Fibroblast of lung (primary cell): Measurements from ENCODE around the gene JMJD4. TPM values are rescaled to one million over a fixed set of nuclear protein-coding genes. Genes with fewer than 3 reads are reported as not detected.

Experiments used
- DNase-seq, 2 donors: peaks; one replicate each; pipeline versions ENCODE4 v3.0.0 to v3.0.0-alpha.2; 2010; ENCODE audit warnings: low read depth in 2 of 2
- H2AFZ ChIP-seq: 2 replicates; pipeline ENCODE4 v1.5.1; 2012; ENCODE audit warnings: low read length, control low read depth, inconsistent platforms
- H3K27ac ChIP-seq: 2 replicates; pipeline ENCODE4 v1.5.1; 2011; ENCODE audit warnings: low read length, control low read depth; ENCODE audit not compliant: insufficient read depth
- H3K27me3 ChIP-seq: 2 replicates; pipeline ENCODE4 v1.5.1; 2011; ENCODE audit warnings: mild to moderate bottlenecking, low read length; ENCODE audit not compliant: control insufficient read depth, insufficient read depth
- H3K36me3 ChIP-seq: 2 replicates; pipeline ENCODE4 v1.5.1; 2011; ENCODE audit warnings: low read length; ENCODE audit not compliant: control insufficient read depth, insufficient read depth
- H3K4me1 ChIP-seq: 2 replicates; pipeline ENCODE4 v1.5.1; 2011; ENCODE audit warnings: low read length; ENCODE audit not compliant: control insufficient read depth, insufficient read depth; ENCODE audit errors: extremely low read depth
- H3K4me2 ChIP-seq: 2 replicates; pipeline ENCODE4 v1.5.1; 2011; ENCODE audit warnings: low read length, control low read depth; ENCODE audit not compliant: insufficient read depth; ENCODE audit errors: extremely low read depth
- H3K4me3 ChIP-seq, 4 experiments: fragments of 200-600 bp in 1 of 4; sonication (generic) in 1 of 4; replicated peaks in 1 of 4; 2 replicates each; pipeline ENCODE4 v1.5.1; 2011 to 2016; ENCODE audit warnings: low read length in 4 of 4, low read depth in 3 of 4, mild to moderate bottlenecking in 3 of 4, control low read depth in 2 of 4, inconsistent platforms in 1 of 4, mixed read lengths in 1 of 4; ENCODE audit not compliant: insufficient read depth in 1 of 4; ENCODE audit errors: control extremely low read depth in 1 of 4
- H3K79me2 ChIP-seq: 2 replicates; pipeline ENCODE4 v1.5.1; 2012; ENCODE audit warnings: mild to moderate bottlenecking, low read length, inconsistent platforms; ENCODE audit not compliant: control insufficient read depth, insufficient read depth
- H3K9ac ChIP-seq: 2 replicates; pipeline ENCODE4 v1.5.1; 2011; ENCODE audit warnings: mild to moderate bottlenecking, low read length, control low read depth; ENCODE audit not compliant: insufficient read depth
- H3K9me3 ChIP-seq: 2 replicates; pipeline ENCODE4 v1.5.1; 2012; ENCODE audit warnings: low read depth, low read length; ENCODE audit not compliant: control insufficient read depth, insufficient read depth
- H4K20me1 ChIP-seq: 2 replicates; pipeline ENCODE4 v1.5.1; 2011; ENCODE audit warnings: low read length; ENCODE audit not compliant: control insufficient read depth, insufficient read depth; ENCODE audit errors: extremely low read depth
- CTCF ChIP-seq, 2 donors: IDR thresholded peaks in 1 of 2; conservative IDR thresholded peaks in 1 of 2; 1 replicate in 1 of 2; 2 replicates in 1 of 2; pipeline ENCODE4 v1.5.1; 2011 to 2012; ENCODE audit warnings: low read length in 2 of 2, control low read depth in 1 of 2, inconsistent platforms in 1 of 2, low read depth in 1 of 2, mild to moderate bottlenecking in 1 of 2
- EZH2 ChIP-seq: IDR thresholded peaks from 2 replicates; pipeline ENCODE4 v1.5.1; 2012; ENCODE audit warnings: low read length, control low read depth, mild to moderate bottlenecking; ENCODE audit errors: missing control alignments
- polyA plus RNA-seq, 2 donors: library from polyadenylated mRNA; depleted of rRNA in 1 of 2; stranded (reverse) in 1 of 2; unstranded in 1 of 2; fragments of >200 nt; gene quantifications; 2 replicates each; pipeline ENCODE4 v1.2.1, GENCODE V29; 2011 to 2012; ENCODE audit warnings: missing spikeins in 1 of 2
- total RNA-seq: library from RNA; depleted of rRNA; stranded (reverse); fragments of >200 nt; gene quantifications from 2 replicates; pipeline ENCODE4 v1.2.1, GENCODE V29; 2014

Gene JMJD4
- total and polyA plus RNA-seq, 2 donors (not counting 1 experiment from before 2014, with no cell fraction given): 12.1 to 26.4 TPM

GRCh38 chr1:227745568-227746265 lies 10.6 kb upstream of the JMJD4 start:
- H3K27me3 ChIP-seq: no peaks in the 10 kb centered on the region
- TF ChIP-seq EZH2: no peak
- no peaks in the 10 kb centered on the region for H3K9me3 ChIP-seq
- no peak for DNase-seq
- H3K36me3 ChIP-seq: peaks cover 9% of the 10 kb centered on the region
- no peak overlapping the region for H3K27ac ChIP-seq
- H3K9ac ChIP-seq: no peak overlapping the region
- no peak overlapping the region for H3K4me2 ChIP-seq
- peaks cover 34% of the 10 kb centered on the region for H3K79me2 ChIP-seq
- no peaks in the 10 kb centered on the region for H3K4me1 ChIP-seq
- H2AFZ ChIP-seq: no peak overlapping the region
- no peaks in the 10 kb centered on the region for H4K20me1 ChIP-seq
- H3K4me3 ChIP-seq: no peak overlapping the region

GRCh38 chr1:227744668-227745067 lies 9.6 kb upstream of the JMJD4 start:
- Histone ChIP-seq H3K9me3 (no peaks in the 10 kb centered on the region), H3K36me3 (peaks cover 9% of the 10 kb centered on the region), H2AFZ (no peak overlapping the region), H4K20me1 (no peaks in the 10 kb centered on the region), H3K4me3 (no peak overlapping the region), H3K27ac (no peak overlapping the region), H3K79me2 (peaks cover 40% of the 10 kb centered on the region), H3K4me2 (no peak overlapping the region), H3K27me3 (no peaks in the 10 kb centered on the region), H3K4me1 (no peaks in the 10 kb centered on the region), H3K9ac (no peak overlapping the region)
- TF ChIP-seq CTCF (conservative IDR thresholded peaks at IDR 0.05 in 1 of 2, IDR thresholded peaks at IDR 0.05 in 1 of 2; ENCODE audit: low read depth in 1 of 2, low read length in 2 of 2): no peak
- DNase-seq: no peak

- peaks cover 45% of the 10 kb centered on the region for H3K79me2 ChIP-seq
- no peak for TF ChIP-seq CTCF (conservative IDR thresholded peaks at IDR 0.05 in 1 of 2, IDR thresholded peaks at IDR 0.05 in 1 of 2; ENCODE audit: low read depth in 1 of 2, low read length in 2 of 2)
- no peak for TF ChIP-seq EZH2
- no peak overlapping the region for H3K9ac ChIP-seq
- no peaks in the 10 kb centered on the region for H4K20me1 ChIP-seq
- no peak overlapping the region for H2AFZ ChIP-seq
- peaks cover 8% of the 10 kb centered on the region for H3K36me3 ChIP-seq
- no peaks in the 10 kb centered on the region for H3K27me3 ChIP-seq
- H3K4me3 ChIP-seq: no peak overlapping the region
- DNase-seq: no peak
- H3K4me2 ChIP-seq: no peak overlapping the region
- H3K27ac ChIP-seq: no peak overlapping the region
- no peaks in the 10 kb centered on the region for H3K9me3 ChIP-seq
- no peaks in the 10 kb centered on the region for H3K4me1 ChIP-seq
Measured at GRCh38 chr1:227742738-227743715, 7.9 kb upstream of the JMJD4 start.
